ENCODE results near the gene ABCA6. TPM values are rescaled to one million over a fixed set of nuclear protein-coding genes. Genes with fewer than 3 reads are reported as not detected.

ABCA6 gene, protein sequence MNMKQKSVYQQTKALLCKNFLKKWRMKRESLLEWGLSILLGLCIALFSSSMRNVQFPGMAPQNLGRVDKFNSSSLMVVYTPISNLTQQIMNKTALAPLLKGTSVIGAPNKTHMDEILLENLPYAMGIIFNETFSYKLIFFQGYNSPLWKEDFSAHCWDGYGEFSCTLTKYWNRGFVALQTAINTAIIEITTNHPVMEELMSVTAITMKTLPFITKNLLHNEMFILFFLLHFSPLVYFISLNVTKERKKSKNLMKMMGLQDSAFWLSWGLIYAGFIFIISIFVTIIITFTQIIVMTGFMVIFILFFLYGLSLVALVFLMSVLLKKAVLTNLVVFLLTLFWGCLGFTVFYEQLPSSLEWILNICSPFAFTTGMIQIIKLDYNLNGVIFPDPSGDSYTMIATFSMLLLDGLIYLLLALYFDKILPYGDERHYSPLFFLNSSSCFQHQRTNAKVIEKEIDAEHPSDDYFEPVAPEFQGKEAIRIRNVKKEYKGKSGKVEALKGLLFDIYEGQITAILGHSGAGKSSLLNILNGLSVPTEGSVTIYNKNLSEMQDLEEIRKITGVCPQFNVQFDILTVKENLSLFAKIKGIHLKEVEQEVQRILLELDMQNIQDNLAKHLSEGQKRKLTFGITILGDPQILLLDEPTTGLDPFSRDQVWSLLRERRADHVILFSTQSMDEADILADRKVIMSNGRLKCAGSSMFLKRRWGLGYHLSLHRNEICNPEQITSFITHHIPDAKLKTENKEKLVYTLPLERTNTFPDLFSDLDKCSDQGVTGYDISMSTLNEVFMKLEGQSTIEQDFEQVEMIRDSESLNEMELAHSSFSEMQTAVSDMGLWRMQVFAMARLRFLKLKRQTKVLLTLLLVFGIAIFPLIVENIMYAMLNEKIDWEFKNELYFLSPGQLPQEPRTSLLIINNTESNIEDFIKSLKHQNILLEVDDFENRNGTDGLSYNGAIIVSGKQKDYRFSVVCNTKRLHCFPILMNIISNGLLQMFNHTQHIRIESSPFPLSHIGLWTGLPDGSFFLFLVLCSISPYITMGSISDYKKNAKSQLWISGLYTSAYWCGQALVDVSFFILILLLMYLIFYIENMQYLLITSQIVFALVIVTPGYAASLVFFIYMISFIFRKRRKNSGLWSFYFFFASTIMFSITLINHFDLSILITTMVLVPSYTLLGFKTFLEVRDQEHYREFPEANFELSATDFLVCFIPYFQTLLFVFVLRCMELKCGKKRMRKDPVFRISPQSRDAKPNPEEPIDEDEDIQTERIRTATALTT (N-terminal part only)
- 0.05 to 0.06 TPM in 2 of 5 replicates, not detected in the others for total RNA-seq (2022; extraction: Qiagen RNA extraction)

DNA sequence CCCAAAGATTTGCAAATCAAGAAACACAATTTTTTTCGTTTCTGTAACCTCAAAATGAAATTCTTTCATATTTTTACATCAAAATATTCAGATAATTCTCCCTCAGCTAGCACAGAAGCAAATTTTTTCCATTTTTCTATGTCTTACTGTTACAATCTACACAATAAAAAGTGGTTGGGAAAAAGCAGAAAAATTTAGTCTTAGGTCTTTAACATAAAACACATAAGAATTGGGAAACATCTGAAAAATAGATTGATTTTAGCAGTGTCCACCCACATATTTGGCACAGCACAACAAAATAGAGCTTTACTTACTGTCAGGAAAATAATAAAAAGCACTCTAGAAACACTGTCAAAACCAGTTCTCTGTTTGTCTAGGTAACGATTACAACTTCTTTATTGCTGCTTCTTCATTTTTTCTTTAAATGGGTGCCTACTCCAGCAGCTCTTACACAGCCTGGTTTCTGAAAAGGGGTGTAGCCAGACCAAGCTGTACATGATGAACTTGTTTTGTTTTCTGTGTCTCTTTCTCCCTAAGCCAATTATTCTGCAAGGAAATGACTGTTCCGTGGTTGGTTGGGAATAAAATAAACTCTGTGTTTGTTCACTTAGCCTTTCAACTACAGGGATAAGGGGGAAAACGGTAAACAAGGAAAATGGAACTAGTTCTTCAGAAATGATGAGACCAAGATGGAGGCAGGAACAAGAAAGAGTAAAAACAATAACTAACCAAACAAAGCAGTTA is at the start of gene ABCA6:
Gene ABCA6 (minus strand): TSS at position 465 of the 744 bp plus-strand sequence. CDS start 1,192 bp downstream, outside the sequence.

DNA sequence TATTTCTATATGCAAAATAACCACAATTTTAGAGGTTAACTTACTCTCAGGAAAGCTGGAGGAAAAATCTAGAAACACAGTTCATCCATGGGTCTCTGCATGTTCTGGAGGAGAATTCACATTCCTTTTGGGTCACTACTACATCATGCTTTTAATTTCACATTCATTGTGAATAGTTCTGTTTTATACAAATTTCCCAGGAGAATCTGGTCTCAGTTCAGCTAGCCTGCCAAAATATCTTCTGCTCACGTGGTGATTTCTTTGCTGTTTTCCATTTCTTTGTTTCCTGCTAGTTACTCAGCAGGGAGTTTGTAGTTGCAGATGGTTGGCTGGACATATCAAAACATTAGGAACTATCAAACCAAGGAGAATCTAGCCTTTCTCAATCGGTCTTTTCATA is 80.9 kb downstream of the ABCA6 start, which contains the start of gene ABCA9:
Gene ABCA9 (minus strand): TSS at position 106 of the 400 bp plus-strand sequence. CDS start 9,801 bp downstream, outside the sequence.

Other genes starting within 250 kb of the ABCA6 start
- gene ABCA8, start 186.5 kb downstream of the ABCA6 start, total RNA-seq (2022; extraction: Qiagen RNA extraction) = 0.24 to 0.52 TPM (median 0.31 TPM) in 5 replicates
- not detected in 5 replicates for gene ABCA9, start 81.0 kb downstream of the ABCA6 start, total RNA-seq (2022; extraction: Qiagen RNA extraction)
- 0.08 to 0.24 TPM (median 0.12 TPM) in 5 replicates for gene ABCA10, start 86.9 kb upstream of the ABCA6 start, total RNA-seq (2022; extraction: Qiagen RNA extraction)
- gene ABCA5, start 185.2 kb upstream of the ABCA6 start, total RNA-seq (2022; extraction: Qiagen RNA extraction) = 2.2 to 3.7 TPM (median 2.8 TPM) in 5 replicates